GM12872 (cell line): ENCODE measurements around the gene IRX6.

ENCODE experiments used
- TF ChIP-seq, protein P1 (sequence below): IDR thresholded peaks from 3 replicates; pipeline ENCODE4 v1.5.1; 2011; ENCODE audit warnings: low read depth, mild to moderate bottlenecking, low read length, moderate library complexity; ENCODE audit not compliant: insufficient read depth

IRX6 gene

DNA sequence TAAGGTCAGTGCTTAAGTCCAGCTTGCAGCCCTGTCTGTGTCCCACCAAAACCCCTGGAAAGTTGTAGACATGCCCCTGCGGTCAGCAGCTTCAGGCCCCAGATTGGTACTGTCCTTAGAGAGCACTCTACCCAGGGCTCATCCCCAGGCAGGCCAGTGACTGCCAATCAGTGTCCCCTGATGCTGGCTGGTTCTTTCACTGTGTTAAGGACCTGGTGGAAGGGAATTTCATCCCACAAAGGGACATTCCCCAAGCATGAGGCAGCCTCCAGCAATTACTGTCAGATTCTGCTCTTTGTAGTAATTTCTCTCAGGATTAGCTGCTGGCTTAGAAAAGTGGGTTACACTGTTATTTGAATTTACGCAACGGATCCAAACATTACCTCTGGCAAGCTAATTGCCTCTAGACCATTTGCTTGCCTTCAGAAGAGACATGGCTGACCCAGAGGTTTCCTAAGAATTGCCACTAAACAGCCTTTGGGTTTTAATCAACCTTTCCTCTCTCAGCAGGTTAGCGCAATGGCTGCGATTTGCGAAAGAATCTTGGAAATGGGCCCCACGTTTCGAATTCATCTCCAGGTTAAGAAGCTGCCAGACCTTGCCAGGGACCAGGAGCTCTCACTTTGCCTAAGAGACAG, 5.9 kb downstream of the IRX6 start:
- TF ChIP-seq, protein P1, sequence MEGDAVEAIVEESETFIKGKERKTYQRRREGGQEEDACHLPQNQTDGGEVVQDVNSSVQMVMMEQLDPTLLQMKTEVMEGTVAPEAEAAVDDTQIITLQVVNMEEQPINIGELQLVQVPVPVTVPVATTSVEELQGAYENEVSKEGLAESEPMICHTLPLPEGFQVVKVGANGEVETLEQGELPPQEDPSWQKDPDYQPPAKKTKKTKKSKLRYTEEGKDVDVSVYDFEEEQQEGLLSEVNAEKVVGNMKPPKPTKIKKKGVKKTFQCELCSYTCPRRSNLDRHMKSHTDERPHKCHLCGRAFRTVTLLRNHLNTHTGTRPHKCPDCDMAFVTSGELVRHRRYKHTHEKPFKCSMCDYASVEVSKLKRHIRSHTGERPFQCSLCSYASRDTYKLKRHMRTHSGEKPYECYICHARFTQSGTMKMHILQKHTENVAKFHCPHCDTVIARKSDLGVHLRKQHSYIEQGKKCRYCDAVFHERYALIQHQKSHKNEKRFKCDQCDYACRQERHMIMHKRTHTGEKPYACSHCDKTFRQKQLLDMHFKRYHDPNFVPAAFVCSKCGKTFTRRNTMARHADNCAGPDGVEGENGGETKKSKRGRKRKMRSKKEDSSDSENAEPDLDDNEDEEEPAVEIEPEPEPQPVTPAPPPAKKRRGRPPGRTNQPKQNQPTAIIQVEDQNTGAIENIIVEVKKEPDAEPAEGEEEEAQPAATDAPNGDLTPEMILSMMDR, result no peak

DNA sequence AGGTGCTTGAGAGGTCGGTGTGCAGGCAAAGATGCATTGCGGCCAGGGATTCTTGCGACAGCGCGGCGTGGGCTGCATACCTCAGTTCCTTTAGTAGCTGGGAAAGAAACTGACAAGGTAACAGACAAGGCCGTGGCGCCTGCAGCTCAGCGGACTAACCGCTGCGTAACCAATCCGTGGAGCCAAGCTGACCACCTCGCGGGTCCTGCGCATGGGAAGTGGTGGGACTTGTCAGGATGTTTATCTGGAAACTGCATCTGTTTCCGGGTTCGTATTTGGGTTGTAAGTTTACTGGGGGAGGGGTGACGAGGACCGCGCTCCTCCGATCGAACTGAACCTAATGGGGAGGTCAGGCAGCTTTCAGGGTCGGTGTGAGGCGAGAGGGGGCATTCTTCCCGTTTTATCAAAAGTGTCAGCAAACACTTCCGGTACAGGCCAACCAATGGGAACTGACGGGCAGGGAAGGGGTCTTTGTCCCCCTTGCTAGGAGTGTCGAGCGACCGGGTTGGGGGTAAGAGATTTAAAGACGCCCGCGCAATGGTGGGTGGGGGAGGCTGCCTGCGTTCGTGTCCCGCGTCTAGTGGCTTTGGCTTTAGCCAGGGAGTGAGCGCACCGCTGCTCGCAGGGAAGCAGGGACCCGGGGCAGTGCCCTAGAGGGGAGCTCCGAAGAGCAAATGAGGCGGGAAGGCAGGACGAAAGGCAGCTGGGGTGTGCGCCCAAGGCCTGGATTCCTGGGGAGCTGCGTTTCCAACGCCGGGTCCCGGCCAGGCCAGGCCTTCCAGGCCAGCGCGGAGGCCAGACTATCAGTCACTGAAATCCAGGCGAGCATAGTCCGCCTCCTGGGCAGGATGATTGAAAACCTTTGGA, 7.0 kb downstream of the IRX6 start:
- TF ChIP-seq, protein P1, result no peak

DNA sequence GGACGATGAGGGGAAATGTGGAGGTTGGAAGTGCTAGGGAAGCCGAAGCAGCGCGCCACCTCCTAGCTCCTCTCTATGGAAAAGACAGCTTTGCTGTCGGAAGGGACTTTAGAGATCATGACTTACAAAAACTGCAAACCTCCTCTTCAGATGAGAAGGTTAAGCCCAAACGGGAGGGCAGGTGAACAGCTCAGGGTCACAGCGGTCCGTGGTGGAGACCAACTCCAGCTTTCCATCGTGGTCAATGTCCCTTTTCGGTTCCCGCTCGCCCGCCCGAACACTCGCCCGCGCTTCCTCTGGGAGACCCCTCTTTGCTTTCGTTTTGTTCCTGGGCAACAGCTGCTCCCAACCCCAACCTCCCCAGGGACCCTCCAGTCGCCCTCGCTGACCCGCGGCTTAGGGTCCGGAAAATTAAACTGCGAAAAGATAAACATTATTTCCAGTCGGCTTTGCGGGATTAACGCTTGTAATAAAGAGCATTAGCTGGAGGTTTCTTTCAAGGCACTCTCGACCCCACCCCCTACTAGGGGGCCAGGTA, 7.7 kb downstream of the IRX6 start:
- TF ChIP-seq, protein P1, result no peak

DNA sequence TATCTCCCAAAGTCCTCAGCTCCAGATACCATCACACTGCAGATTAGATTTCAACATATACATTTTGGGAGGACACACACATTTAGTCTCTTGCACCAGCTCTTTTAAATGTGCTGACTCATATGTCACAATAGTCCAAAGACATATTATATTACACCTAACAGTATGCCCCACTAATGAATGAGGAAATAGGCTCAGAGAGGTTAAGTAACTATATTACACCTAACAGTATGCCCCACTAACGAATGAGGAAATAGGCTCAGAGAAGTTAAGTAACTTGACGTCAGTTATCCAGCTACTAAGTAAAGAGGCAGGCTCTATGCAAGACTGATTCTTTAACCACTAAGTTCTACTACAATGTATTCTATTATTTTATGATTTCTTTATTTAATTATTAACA, 9.7 kb downstream of the IRX6 start:
- TF ChIP-seq, protein P1, result no peak

DNA sequence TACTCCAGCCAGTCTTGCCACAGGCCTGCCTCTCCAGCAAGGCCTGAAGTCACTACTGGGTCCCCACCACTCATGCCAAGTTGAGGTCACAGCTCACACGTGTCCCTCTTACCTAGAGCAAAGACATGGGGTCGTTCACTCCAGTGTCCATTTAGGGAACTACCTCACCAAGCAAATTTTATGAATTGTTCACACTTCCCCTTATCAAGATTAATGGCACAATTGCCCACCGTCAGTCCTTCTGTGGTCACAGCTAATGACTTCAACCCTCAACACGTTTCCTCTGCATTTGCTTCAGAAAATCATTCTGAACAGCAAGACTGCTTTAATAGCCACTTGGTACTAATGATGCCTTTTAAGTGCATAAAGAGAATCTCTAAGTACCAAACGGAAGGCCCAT, 14.6 kb downstream of the IRX6 start:
- TF ChIP-seq, protein P1, result no peak

DNA sequence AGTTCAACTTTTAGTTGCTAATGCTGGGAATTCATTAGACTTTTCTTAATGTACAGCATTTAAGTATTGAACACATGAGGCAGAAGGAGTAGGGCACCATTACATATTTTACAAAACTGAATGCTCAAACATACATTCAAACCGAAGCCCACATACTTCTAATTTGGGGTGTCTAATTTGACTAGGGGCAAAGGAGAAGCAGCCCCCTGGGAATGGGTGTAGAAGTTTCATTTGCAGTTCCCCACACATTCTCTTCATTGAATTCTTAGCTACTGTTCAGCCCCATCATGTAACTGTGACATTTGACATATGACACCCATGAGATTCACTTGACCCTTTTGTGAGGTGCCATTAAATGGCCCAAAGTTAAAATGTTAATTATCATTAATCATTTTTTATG, 16.4 kb downstream of the IRX6 start:
- TF ChIP-seq, protein P1, result no peak

DNA sequence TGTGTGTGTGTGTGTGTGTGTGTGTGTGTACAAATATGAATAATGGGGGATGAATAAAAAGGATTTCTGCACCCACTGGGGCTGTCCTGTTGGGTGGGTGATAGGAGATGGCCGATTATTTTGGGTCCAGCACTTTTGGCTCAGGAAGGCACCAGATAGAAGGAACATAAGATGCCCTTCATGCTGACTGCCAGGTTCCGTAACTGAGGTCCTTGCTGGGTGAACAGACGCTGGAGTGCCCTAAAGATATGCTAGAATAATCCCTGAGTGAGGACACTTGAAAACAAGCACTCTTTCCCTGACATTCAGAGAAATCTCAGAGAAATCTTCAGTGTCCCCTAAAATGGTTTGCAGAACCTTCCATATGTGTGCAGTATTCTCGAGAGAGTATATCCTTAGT, 17.7 kb downstream of the IRX6 start:
- TF ChIP-seq, protein P1, result no peak
